T-helper 1 cell treated with Interleukin-12 subunit alpha and Interleukin-12 subunit beta and Interleukin-4 antibody, amounts not matched to agents 30 ng/mL and 1 ng/mL, for 36 hours (primary cell): ENCODE data around the gene PPDPF. TPM values are rescaled to one million over a fixed set of nuclear protein-coding genes. Genes with fewer than 3 reads are reported as not detected.

ENCODE experiments used
- total RNA-seq: library from RNA; stranded (reverse); gene quantifications from 2 replicates; pipeline ENCODE4 v1.2.3, GENCODE V29; 2022

Gene PPDPF
- total RNA-seq, 1 donor from 2014 or later = 141 TPM

Other genes with a start within 250 kb of the PPDPF start
- gene ARFGAP1, start 248.0 kb upstream of the PPDPF start, total RNA-seq = 93.8 and 94.1 TPM in 2 replicates
- 0.17 TPM in 1 of 2 replicates, not detected in the other for gene COL20A1, start 227.6 kb upstream of the PPDPF start, total RNA-seq
- gene CHRNA4, start 159.4 kb upstream of the PPDPF start, total RNA-seq = not detected in 2 replicates
- not detected in 2 replicates for gene KCNQ2, start 48.1 kb upstream of the PPDPF start, total RNA-seq
- gene EEF1A2, start 21.7 kb upstream of the PPDPF start, total RNA-seq = 1.2 and 1.6 TPM in 2 replicates
- gene PTK6, start 16.6 kb downstream of the PPDPF start, total RNA-seq = 1.2 TPM in 2 replicates
- gene SRMS, start 27.0 kb downstream of the PPDPF start, total RNA-seq = not detected in 2 replicates
- 0.27 and 0.49 TPM in 2 replicates for gene FNDC11, start 33.4 kb downstream of the PPDPF start, total RNA-seq
- gene HELZ2, start 53.5 kb downstream of the PPDPF start, total RNA-seq = 118 and 120 TPM in 2 replicates
- 15.5 and 16.8 TPM in 2 replicates for gene GMEB2, start 106.3 kb downstream of the PPDPF start, total RNA-seq
- gene STMN3, start 132.7 kb downstream of the PPDPF start, total RNA-seq = 14.3 and 15.5 TPM in 2 replicates
- gene RTEL1, start 137.5 kb downstream of the PPDPF start, total RNA-seq = 43.1 and 47.5 TPM in 2 replicates
- gene TNFRSF6B, start 175.9 kb downstream of the PPDPF start, total RNA-seq = not detected in 2 replicates
- gene ARFRP1, start 187.2 kb downstream of the PPDPF start, total RNA-seq = 67.0 and 74.5 TPM in 2 replicates
- 46.5 and 50.4 TPM in 2 replicates for gene ZGPAT, start 187.3 kb downstream of the PPDPF start, total RNA-seq
- 73.8 and 77.7 TPM in 2 replicates for gene LIME1, start 215.9 kb downstream of the PPDPF start, total RNA-seq
- 66.1 and 70.4 TPM in 2 replicates for gene SLC2A4RG, start 219.0 kb downstream of the PPDPF start, total RNA-seq